ENCODE measurements around the gene ORC4. TPM values are rescaled to one million over a fixed set of nuclear protein-coding genes. Genes with fewer than 3 reads are reported as not detected.

Gene ORC4
- total and polyA plus RNA-seq, 2 experiments from 2014 or later = 37.6 to 66.0 TPM

DNA sequence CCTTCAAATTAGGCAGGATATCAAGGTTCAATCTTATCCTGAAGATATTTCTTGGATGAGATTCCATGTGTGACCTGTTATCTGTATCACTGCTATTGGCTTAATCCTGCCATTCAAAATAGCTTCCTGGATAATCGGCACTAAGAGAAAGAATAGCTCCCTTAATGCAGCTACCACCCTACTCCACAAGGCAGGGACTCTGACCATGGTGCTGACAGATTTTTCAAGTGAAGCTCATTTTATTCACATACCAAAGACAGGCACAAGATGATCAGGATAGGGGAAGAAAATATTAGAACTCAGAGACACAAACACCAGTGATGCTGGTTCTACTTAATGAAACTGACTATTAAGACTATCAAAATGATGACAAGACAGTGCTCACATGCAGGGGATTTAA lies 74.9 kb downstream of the ORC4 start:
- 26% methylated on average over 1 of the region's 1 CpG for WGBS (ENCODE audit: low lambda C conversion rate, missing lambda C conversion rate)
- H3K9me2 ChIP-seq (replicated peaks; ENCODE audit: insufficient read depth) = no peaks in the 10 kb centered on the region
- H3K27ac ChIP-seq = no peak overlapping the region
- H3K9me3 ChIP-seq (ENCODE audit: low read depth) = no peaks in the 10 kb centered on the region
- no peak overlapping the region for H3K4me2 ChIP-seq
- no peak overlapping the region for H3K4me3 ChIP-seq
- no peak for DNase-seq (ENCODE audit: low spot score)
- no peak overlapping the region for H2AFZ ChIP-seq
- TF ChIP-seq EZH2phosphoT487 (IDR thresholded peaks at IDR 0.05; ENCODE audit: low read depth, severe bottlenecking, unreplicated experiment) (no peak), EZH2 (IDR thresholded peaks at IDR 0.05; ENCODE audit: borderline replicate concordance) (no peak)
- TF ChIP-seq, protein P1, sequence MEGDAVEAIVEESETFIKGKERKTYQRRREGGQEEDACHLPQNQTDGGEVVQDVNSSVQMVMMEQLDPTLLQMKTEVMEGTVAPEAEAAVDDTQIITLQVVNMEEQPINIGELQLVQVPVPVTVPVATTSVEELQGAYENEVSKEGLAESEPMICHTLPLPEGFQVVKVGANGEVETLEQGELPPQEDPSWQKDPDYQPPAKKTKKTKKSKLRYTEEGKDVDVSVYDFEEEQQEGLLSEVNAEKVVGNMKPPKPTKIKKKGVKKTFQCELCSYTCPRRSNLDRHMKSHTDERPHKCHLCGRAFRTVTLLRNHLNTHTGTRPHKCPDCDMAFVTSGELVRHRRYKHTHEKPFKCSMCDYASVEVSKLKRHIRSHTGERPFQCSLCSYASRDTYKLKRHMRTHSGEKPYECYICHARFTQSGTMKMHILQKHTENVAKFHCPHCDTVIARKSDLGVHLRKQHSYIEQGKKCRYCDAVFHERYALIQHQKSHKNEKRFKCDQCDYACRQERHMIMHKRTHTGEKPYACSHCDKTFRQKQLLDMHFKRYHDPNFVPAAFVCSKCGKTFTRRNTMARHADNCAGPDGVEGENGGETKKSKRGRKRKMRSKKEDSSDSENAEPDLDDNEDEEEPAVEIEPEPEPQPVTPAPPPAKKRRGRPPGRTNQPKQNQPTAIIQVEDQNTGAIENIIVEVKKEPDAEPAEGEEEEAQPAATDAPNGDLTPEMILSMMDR (IDR thresholded peaks at IDR 0.05; ENCODE audit: poor library complexity) = no peak
- H3K27me3 ChIP-seq = no peaks in the 10 kb centered on the region
- H3K4me1 ChIP-seq (ENCODE audit: insufficient read depth) = no peaks in the 10 kb centered on the region
- H3K36me3 ChIP-seq (replicated peaks; ENCODE audit: insufficient read depth, low read depth) = no peaks in the 10 kb centered on the region
- no peaks in the 10 kb centered on the region for H4K20me1 ChIP-seq (ENCODE audit: insufficient read depth, poor library complexity, severe bottlenecking)
- H3K79me2 ChIP-seq = no peaks in the 10 kb centered on the region

DNA sequence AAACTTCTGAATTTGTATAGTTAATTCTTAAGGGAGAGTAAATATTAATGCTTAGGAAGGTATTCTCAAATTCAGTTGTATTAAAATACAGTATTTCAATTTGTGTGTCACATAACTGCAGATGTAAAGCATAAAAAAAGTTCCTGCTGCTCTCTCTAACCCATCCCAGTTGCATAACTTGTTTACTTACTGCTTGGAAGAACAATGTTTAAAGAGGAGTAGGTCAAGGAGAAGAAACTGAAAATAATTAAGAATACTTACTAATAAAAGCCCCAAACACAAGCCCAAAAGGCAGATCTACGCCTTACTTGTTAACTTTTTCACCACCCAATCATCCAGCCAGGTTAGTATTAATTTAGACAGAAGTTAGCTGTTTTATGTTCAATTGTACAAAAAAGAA lies 81.2 kb downstream of the ORC4 start:
- H3K36me3 ChIP-seq (replicated peaks; ENCODE audit: insufficient read depth, low read depth) = no peaks in the 10 kb centered on the region
- no peak overlapping the region for H2AFZ ChIP-seq
- H3K27me3 ChIP-seq = no peaks in the 10 kb centered on the region
- DNase-seq (ENCODE audit: low spot score) = no peak
- no peaks in the 10 kb centered on the region for H3K9me2 ChIP-seq (replicated peaks; ENCODE audit: insufficient read depth)
- 100% methylated on average over 1 of the region's 1 CpG for WGBS (ENCODE audit: low lambda C conversion rate, missing lambda C conversion rate)
- TF ChIP-seq, protein P1 (IDR thresholded peaks at IDR 0.05; ENCODE audit: poor library complexity) = no peak
- TF ChIP-seq EZH2 (IDR thresholded peaks at IDR 0.05; ENCODE audit: borderline replicate concordance) (no peak), EZH2phosphoT487 (IDR thresholded peaks at IDR 0.05; ENCODE audit: low read depth, severe bottlenecking, unreplicated experiment) (no peak)
- H3K27ac ChIP-seq = no peak overlapping the region
- H3K4me3 ChIP-seq = no peak overlapping the region
- H3K79me2 ChIP-seq = no peaks in the 10 kb centered on the region
- no peaks in the 10 kb centered on the region for H4K20me1 ChIP-seq (ENCODE audit: insufficient read depth, poor library complexity, severe bottlenecking)
- no peaks in the 10 kb centered on the region for H3K9me3 ChIP-seq (ENCODE audit: low read depth)
- H3K4me1 ChIP-seq (ENCODE audit: insufficient read depth) = no peaks in the 10 kb centered on the region
- no peak overlapping the region for H3K4me2 ChIP-seq

DNA sequence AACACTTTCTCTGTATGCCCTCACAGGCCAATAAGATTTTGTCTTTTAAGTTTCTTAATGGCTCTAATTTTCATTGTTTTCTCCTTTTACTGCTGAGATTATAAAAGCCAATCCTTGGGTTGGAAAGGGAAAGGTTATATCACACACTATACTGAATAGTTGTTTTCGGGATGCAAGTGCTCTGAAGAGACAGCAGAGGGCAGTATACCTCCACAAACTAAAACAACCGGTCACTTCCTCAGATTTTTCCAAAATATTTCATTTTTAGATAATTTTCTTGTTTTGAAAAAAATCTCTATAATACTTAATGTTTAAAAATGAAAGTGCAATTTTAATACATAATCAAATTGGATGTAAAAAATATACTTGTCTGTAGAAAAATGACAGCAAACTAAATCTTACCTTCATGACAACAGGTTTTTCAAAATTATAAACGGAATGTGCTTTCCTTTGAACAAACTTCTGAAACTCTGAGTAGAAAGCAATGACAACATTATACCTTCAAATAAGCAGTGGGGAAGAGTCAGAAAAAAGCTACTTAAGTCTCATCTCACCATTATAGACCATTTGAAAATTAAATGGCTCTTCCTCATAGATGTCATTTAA lies 82.7 kb downstream of the ORC4 start:
- H3K27ac ChIP-seq = no peak overlapping the region
- no peak overlapping the region for H3K4me2 ChIP-seq
- peaks cover 5% of the 10 kb centered on the region for H3K36me3 ChIP-seq (replicated peaks; ENCODE audit: insufficient read depth, low read depth)
- TF ChIP-seq, protein P1 (IDR thresholded peaks at IDR 0.05; ENCODE audit: poor library complexity) = peak; percentile 88
- no peak for TF ChIP-seq EZH2phosphoT487 (IDR thresholded peaks at IDR 0.05; ENCODE audit: low read depth, severe bottlenecking, unreplicated experiment)
- H2AFZ ChIP-seq = no peak overlapping the region
- WGBS (ENCODE audit: low lambda C conversion rate, missing lambda C conversion rate) = 37% methylated on average over 3 of the region's 3 CpGs
- no peaks in the 10 kb centered on the region for H3K27me3 ChIP-seq
- H3K4me3 ChIP-seq = no peak overlapping the region
- no peaks in the 10 kb centered on the region for H3K9me2 ChIP-seq (replicated peaks; ENCODE audit: insufficient read depth)
- H3K9me3 ChIP-seq (ENCODE audit: low read depth) = no peaks in the 10 kb centered on the region
- no peaks in the 10 kb centered on the region for H4K20me1 ChIP-seq (ENCODE audit: insufficient read depth, poor library complexity, severe bottlenecking)
- peak; percentile 61 for DNase-seq (ENCODE audit: low spot score)
- no peaks in the 10 kb centered on the region for H3K79me2 ChIP-seq
- H3K4me1 ChIP-seq (ENCODE audit: insufficient read depth) = no peaks in the 10 kb centered on the region
